ENCODE measurements around the gene PCSK1. TPM values are rescaled to one million over a fixed set of nuclear protein-coding genes. Genes with fewer than 3 reads are reported as not detected.

Gene PCSK1
- total RNA-seq: 0.13 and 0.26 TPM in 2 replicates

GRCh38 chr5:96433066-96433447, at the start of gene PCSK1:
PCSK1 (minus strand) TSS chr5:96433248; CDS start chr5:96433042, 206 bp downstream.
- DNase-seq (ENCODE audit: low read depth in 2 of 2): no peak

- DNase-seq (ENCODE audit: low read depth in 2 of 2): no peak
These were observed 48.8 kb upstream of the PCSK1 start for GRCh38 chr5:96481867-96482266.

GRCh38 chr5:96481009-96481786, 48.1 kb upstream of the PCSK1 start:
- no peak for DNase-seq (ENCODE audit: low read depth in 2 of 2)

- DNase-seq (ENCODE audit: low read depth in 2 of 2): no peak
These were observed 45.9 kb upstream of the PCSK1 start for GRCh38 chr5:96478983-96479382.

GRCh38 chr5:96476654-96477053, 43.6 kb upstream of the PCSK1 start:
- peak in 1 of 2 donors; percentile 33 for DNase-seq (ENCODE audit: low read depth in 2 of 2)

- no peak for DNase-seq (ENCODE audit: low read depth in 2 of 2)
These were observed 41.0 kb upstream of the PCSK1 start for GRCh38 chr5:96474073-96474472.

- no peak for DNase-seq (ENCODE audit: low read depth in 2 of 2)
These were observed 40.1 kb upstream of the PCSK1 start for GRCh38 chr5:96473155-96473554.

GRCh38 chr5:96470785-96471184, 37.7 kb upstream of the PCSK1 start:
- peak in 1 of 2 donors; percentile 2 for DNase-seq (ENCODE audit: low read depth in 2 of 2)

- no peak for DNase-seq (ENCODE audit: low read depth in 2 of 2)
These were observed 35.9 kb upstream of the PCSK1 start for GRCh38 chr5:96468956-96469355.

- no peak for DNase-seq (ENCODE audit: low read depth in 2 of 2)
These were observed 30.0 kb upstream of the PCSK1 start for GRCh38 chr5:96463091-96463490.

GRCh38 chr5:96459313-96460121, 26.5 kb upstream of the PCSK1 start:
- peak in 1 of 2 donors; percentile 5 for DNase-seq (ENCODE audit: low read depth in 2 of 2)

GRCh38 chr5:96458176-96458575, 25.1 kb upstream of the PCSK1 start:
- DNase-seq (ENCODE audit: low read depth in 2 of 2): no peak

- DNase-seq (ENCODE audit: low read depth in 2 of 2): no peak
These were observed 22.7 kb upstream of the PCSK1 start for GRCh38 chr5:96455789-96456188.

GRCh38 chr5:96453394-96453793, 20.3 kb upstream of the PCSK1 start:
- no peak for DNase-seq (ENCODE audit: low read depth in 2 of 2)

GRCh38 chr5:96447949-96448348, 14.9 kb upstream of the PCSK1 start:
- DNase-seq (ENCODE audit: low read depth in 2 of 2): no peak

GRCh38 chr5:96440185-96440538, 7.1 kb upstream of the PCSK1 start:
- DNase-seq (ENCODE audit: low read depth in 2 of 2): no peak

- DNase-seq (ENCODE audit: low read depth in 2 of 2): no peak
These were observed 6.6 kb upstream of the PCSK1 start for GRCh38 chr5:96439477-96440184.

GRCh38 chr5:96434201-96434645, 1.2 kb upstream of the PCSK1 start:
- peak; percentile 43 to 86 for DNase-seq (ENCODE audit: low read depth in 2 of 2)

- no peak for DNase-seq (ENCODE audit: low read depth in 2 of 2)
These were observed 607 bp downstream of the PCSK1 start for GRCh38 chr5:96432216-96433065.

GRCh38 chr5:96431376-96432187, 1.5 kb downstream of the PCSK1 start:
- no peak for DNase-seq (ENCODE audit: low read depth in 2 of 2)
